ENCODE results near the gene ARHGAP31. TPM values are rescaled to one million over a fixed set of nuclear protein-coding genes. Genes with fewer than 3 reads are reported as not detected.
A peak's percentile ranks its signal among the peaks of the same experiment; 100 is the strongest.

ARHGAP31 gene
- total RNA-seq, 4 donors from 2014 or later, result 2.7 to 9.3 (median 7.6) TPM

DNA sequence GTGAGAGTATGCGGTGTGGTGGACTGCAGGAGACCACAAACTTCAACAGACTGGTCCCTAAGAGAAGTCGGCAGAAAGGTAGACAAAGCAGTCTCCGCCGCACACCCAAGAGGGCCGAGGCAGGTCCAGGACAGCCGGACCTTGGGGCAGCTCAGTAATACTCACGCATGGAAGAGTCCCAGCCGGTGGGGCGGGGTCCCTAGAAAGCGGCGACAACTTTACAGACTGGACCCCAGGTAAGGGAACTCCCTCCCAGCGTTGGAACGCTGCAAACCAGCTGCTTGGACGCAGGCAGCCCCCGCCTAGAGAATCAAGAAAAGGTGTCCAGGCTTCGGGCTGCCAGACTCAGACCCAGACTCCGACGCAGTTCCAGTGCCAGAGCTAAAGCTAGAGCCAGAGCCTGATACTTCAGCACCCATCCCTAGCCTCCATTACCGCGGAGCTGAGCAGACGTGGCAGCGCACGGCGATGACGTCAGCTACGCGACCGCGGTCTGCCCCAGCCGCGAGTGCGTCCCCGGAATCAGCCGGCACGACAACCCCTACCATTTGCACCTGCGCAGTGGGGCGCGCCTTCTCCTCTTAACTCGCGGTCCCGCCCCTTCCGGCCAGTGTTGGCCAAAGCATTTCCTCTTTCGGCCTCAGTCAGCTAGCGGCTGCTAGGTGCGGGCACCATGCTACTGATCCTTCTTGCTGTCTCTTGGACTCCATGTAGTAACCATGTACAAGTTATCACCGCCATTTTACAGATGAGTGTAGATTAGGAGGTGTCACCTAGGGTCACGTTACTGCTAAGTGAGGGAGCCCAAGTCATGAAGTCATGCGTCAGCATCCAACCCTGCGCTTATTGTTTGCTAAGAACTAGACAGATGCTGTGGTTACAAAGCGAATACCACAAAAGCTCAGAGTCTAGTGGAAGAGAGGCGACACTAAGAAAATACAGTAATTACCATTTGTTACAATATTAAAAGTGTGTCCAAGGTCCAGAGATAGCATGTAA, 169.3 kb downstream of the ARHGAP31 start, which contains the start of gene TMEM39A:
Gene TMEM39A (minus strand): TSS at position 445 of the 999 bp plus-strand sequence. CDS start 1,541 bp downstream, outside the sequence.
- Histone ChIP-seq H3K4me1 (peaks cover 2 to 42% (median 7%) of the 10 kb centered on the region in 3 donors), H3K9me3 (no peaks in the 10 kb centered on the region), H3K27me3 (no peaks in the 10 kb centered on the region), H3K36me3 (peaks cover 0 to 33% (median 2%) of the 10 kb centered on the region in 3 donors), H3K4me3 (peak within 1 kb of the TSS; percentile 69 to 97 (median 90)), H3K27ac (peak within 1 kb of the TSS; percentile 87 to 93 (median 90))
- DNase-seq, result peak; percentile 94
- WGBS, 2 donors, result 5 to 6% methylated on average over 27 to 28 of the region's 51 CpGs
- peak in 3 of 4 donors; percentile 62 to 93 (median 89) for TF ChIP-seq POLR2A (IDR thresholded peaks at IDR 0.05)
- TF ChIP-seq, protein P1, sequence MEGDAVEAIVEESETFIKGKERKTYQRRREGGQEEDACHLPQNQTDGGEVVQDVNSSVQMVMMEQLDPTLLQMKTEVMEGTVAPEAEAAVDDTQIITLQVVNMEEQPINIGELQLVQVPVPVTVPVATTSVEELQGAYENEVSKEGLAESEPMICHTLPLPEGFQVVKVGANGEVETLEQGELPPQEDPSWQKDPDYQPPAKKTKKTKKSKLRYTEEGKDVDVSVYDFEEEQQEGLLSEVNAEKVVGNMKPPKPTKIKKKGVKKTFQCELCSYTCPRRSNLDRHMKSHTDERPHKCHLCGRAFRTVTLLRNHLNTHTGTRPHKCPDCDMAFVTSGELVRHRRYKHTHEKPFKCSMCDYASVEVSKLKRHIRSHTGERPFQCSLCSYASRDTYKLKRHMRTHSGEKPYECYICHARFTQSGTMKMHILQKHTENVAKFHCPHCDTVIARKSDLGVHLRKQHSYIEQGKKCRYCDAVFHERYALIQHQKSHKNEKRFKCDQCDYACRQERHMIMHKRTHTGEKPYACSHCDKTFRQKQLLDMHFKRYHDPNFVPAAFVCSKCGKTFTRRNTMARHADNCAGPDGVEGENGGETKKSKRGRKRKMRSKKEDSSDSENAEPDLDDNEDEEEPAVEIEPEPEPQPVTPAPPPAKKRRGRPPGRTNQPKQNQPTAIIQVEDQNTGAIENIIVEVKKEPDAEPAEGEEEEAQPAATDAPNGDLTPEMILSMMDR (IDR thresholded peaks at IDR 0.05), result peak in 4 of 6 experiments; percentile 7 to 44 (median 26)
- intact Hi-C loops (cut with DNase I), result no loop called here

GRCh38 chr3:119468041-119468440, 173.9 kb downstream of the ARHGAP31 start:
- Histone ChIP-seq H3K36me3 (peaks cover 0 to 24% (median 0%) of the 10 kb centered on the region in 3 donors), H3K4me1 (peaks cover 15 to 31% (median 21%) of the 10 kb centered on the region in 3 donors), H3K4me3 (peak overlapping the region in 2 of 4 donors; percentile 96 to 99), H3K27me3 (no peaks in the 10 kb centered on the region), H3K9me3 (no peaks in the 10 kb centered on the region), H3K27ac (peak overlapping the region in 2 of 4 donors; percentile 83 to 91)
- intact Hi-C loops (cut with DNase I), result no loop called here
- 71 to 86% methylated on average over 2 of the region's 2 CpGs for WGBS, 2 donors
- no peak for TF ChIP-seq POLR2A (IDR thresholded peaks at IDR 0.05)
- TF ChIP-seq, protein P1 (IDR thresholded peaks at IDR 0.05), result no peak
- no peak for DNase-seq

GRCh38 chr3:119469418-119470189, 175.4 kb downstream of the ARHGAP31 start:
- Histone ChIP-seq H3K4me3 (peak overlapping the region; percentile 96 to 99 (median 98)), H3K27ac (peak overlapping the region; percentile 82 to 91 (median 85)), H3K36me3 (peaks cover 0 to 40% (median 0%) of the 10 kb centered on the region in 3 donors), H3K4me1 (peaks cover 15 to 24% (median 17%) of the 10 kb centered on the region in 3 donors), H3K9me3 (no peaks in the 10 kb centered on the region), H3K27me3 (no peaks in the 10 kb centered on the region)
- intact Hi-C loops (cut with DNase I), result no loop called here
- DNase-seq, result no peak
- WGBS, 2 donors, result 12 to 13% methylated on average over 16 of the region's 16 CpGs
- TF ChIP-seq, protein P1 (IDR thresholded peaks at IDR 0.05), result no peak
- no peak for TF ChIP-seq POLR2A (IDR thresholded peaks at IDR 0.05)

Small RNAs within 50 kb of the gene (small RNA-seq; reads per million reads assigned to genes)
- gene RNU6-1127P, result 0 reads per million in 4 donors

Other genes with a start within 250 kb of the ARHGAP31 start
- not detected for gene TEX55, start 148.2 kb upstream of the ARHGAP31 start, total RNA-seq
- 1 to 10 TPM in 3 of 4 donors, under 1 TPM in 1; 0.26 to 5.9 (median 2.6) TPM for gene UPK1B, start 120.8 kb upstream of the ARHGAP31 start, total RNA-seq
- 10 to 100 TPM; 12.8 to 21.6 (median 15.9) TPM for gene B4GALT4, start 53.5 kb upstream of the ARHGAP31 start, total RNA-seq
- gene TMEM39A, start 169.2 kb downstream of the ARHGAP31 start, total RNA-seq, result 10 to 100 TPM; 14.3 to 26.5 (median 21.0) TPM
- 10 to 100 TPM in 2 of 4 donors, 1 to 10 TPM in 2; 5.6 to 18.9 (median 9.5) TPM for gene POGLUT1, start 174.6 kb downstream of the ARHGAP31 start, total RNA-seq
- gene TIMMDC1, start 204.2 kb downstream of the ARHGAP31 start, total RNA-seq, result 10 to 100 TPM; 16.2 to 52.8 (median 45.8) TPM

Data from esophagus squamous epithelium (tissue), 5 donors.